Panc1 (cell line): ENCODE measurements around the gene ARID5B. TPM values are rescaled to one million over a fixed set of nuclear protein-coding genes. Genes with fewer than 3 reads are reported as not detected.

ENCODE experiments used
- ATAC-seq: fragments of 200-7000 bp; cut with Tn5 transposase; 2 replicates; pipeline ENCODE4 v1.9.1; 2020; ENCODE audit warnings: mild to moderate bottlenecking, moderate library complexity
- BruUV-seq: library from RNA; stranded (reverse); fragments of 400-500 nt; replicated peaks from 2 replicates; lab custom pipeline; 2021; lab: Mats Ljungman, UMichigan
- CTCF ChIA-PET: fragments of 300-600 bp; sonication (Branson Sonifier 250); formaldehyde crosslinking; loops from one replicate; lab custom pipeline; 2022; ENCODE audit warnings: antibody characterized with exemption; lab: Charles Lee
- POLR2A ChIA-PET: fragments of 300-600 bp; sonication (Branson Sonifier 250); formaldehyde crosslinking; loops from one replicate; lab custom pipeline; 2022; ENCODE audit warnings: antibody characterized with exemption; lab: Charles Lee
- DNase-seq: peaks from one replicate; pipeline ENCODE4 v3.0.0-alpha.2; 2010; ENCODE audit warnings: low read depth, low spot score
- H3K27ac ChIP-seq: 2 replicates; pipeline ENCODE4 v1.5.1; 2011; ENCODE audit warnings: mild to moderate bottlenecking, low read length, inconsistent platforms
- H3K27me3 ChIP-seq: fragments of 200-500 bp; sonication (Bioruptor generic); 2 replicates; pipeline ENCODE4 v1.6.0; 2014; ENCODE audit warnings: low read length, inconsistent platforms; ENCODE audit not compliant: control insufficient read depth, insufficient read depth
- H3K36me3 ChIP-seq: fragments of 200-500 bp; sonication (Bioruptor generic); 2 replicates; pipeline ENCODE4 v1.5.1; 2014; ENCODE audit warnings: inconsistent platforms, mild to moderate bottlenecking, low read length, moderate library complexity; ENCODE audit not compliant: control insufficient read depth, insufficient read depth
- H3K4me1 ChIP-seq: 2 replicates; pipeline ENCODE4 v1.5.1; 2011; ENCODE audit warnings: inconsistent platforms, mild to moderate bottlenecking, low read length, moderate library complexity; ENCODE audit not compliant: control insufficient read depth, insufficient read depth
- H3K4me3 ChIP-seq, 2 experiments: 2 replicates each; pipeline ENCODE4 v1.5.1; 2011 to 2012; ENCODE audit warnings: low read depth in 2 of 2, low read length in 2 of 2, mild to moderate bottlenecking in 2 of 2, inconsistent platforms in 1 of 2, moderate library complexity in 1 of 2
- H3K9me3 ChIP-seq: fragments of 200-500 bp; sonication (Bioruptor generic); 2 replicates; pipeline ENCODE4 v1.5.1; 2014; ENCODE audit warnings: low read depth, mild to moderate bottlenecking, inconsistent platforms, low read length, moderate library complexity; ENCODE audit not compliant: control insufficient read depth, insufficient read depth
- POLR2AphosphoS5 ChIP-seq: IDR thresholded peaks from 2 replicates; pipeline ENCODE4 v1.6.1; 2012; ENCODE audit warnings: mild to moderate bottlenecking, low read depth, low read length, moderate library complexity
- SIN3A ChIP-seq: IDR thresholded peaks from 2 replicates; pipeline ENCODE4 v1.6.1; 2012; ENCODE audit warnings: low read depth, mild to moderate bottlenecking, low read length, moderate library complexity, borderline replicate concordance; ENCODE audit not compliant: insufficient read depth
- TCF7L2 ChIP-seq: IDR thresholded peaks from 2 replicates; pipeline ENCODE4 v1.6.1; 2011; ENCODE audit warnings: mild to moderate bottlenecking, low read depth, low read length, inconsistent platforms
- in situ Hi-C: cut with HindIII; loops from 2 replicates; pipeline ENCODE4 v1.10.0; 2016; ENCODE audit warnings: low sequenced_read_pairs, low pct_unique_long_range_greater_than_20kb
- intact Hi-C: fragments of 100-400 bp; cut with micrococcal nuclease; formaldehyde crosslinking; loops from one replicate; pipeline ENCODE4 v1.10.0; 2022; ENCODE audit not compliant: unreplicated experiment
- total RNA-seq: library from RNA; stranded (reverse); gene quantifications from one replicate; pipeline ENCODE4 v1.2.1, GENCODE V29; 2021; ENCODE audit not compliant: unreplicated experiment
- TF ChIP-seq, protein P1 (sequence below), 2 experiments: IDR thresholded peaks; 2 replicates each; pipeline ENCODE4 v1.6.1; 2011 to 2012; ENCODE audit warnings: low read depth in 2 of 2, control low read depth in 1 of 2, low read length in 1 of 2, mild to moderate bottlenecking in 1 of 2, moderate library complexity in 1 of 2; ENCODE audit not compliant: insufficient read depth in 1 of 2
- TF ChIP-seq, protein P2 (sequence below): fragments of 450-650 bp; IDR thresholded peaks from 2 replicates; pipeline ENCODE4 v1.5.1; 2017; ENCODE audit warnings: mild to moderate bottlenecking

ARID5B gene
- total RNA-seq, 1 experiment from 2014 or later, result 22.7 TPM

DNA sequence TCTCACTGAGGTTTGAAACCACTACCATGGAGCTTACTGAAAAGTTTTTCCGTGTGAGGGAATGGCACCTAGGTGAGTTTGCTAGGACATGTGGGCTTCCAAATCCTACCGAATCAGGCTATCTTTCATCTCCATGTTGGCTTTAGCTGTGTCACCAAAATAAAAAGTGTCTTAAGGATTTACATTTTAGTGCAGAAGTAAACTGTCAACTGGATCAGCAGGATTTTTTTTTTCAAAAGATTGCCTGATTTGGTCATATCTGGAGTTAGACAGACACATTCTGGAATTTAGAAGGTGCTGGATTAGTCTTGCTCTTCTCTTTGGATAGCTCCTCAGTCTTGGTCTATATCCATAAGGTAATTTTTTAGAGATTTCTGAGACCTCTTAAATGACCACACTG is 5.5 kb downstream of the ARID5B start:
- peak overlapping the region; percentile 100 for H3K27ac ChIP-seq
- CTCF ChIA-PET, result interaction anchor here (0.6 kb wide), 1 partner anchor 33 kb away, joined by 3 read pairs; no protein-coding TSS in a partner anchor
- POLR2A ChIA-PET, result interaction anchor here (0.6 kb wide), 1 partner anchor 9 kb away, joined by 3 read pairs; no protein-coding TSS in a partner anchor
- no TSS peak for BruUV-seq
- ATAC-seq (no peak), DNase-seq (no peak)
- no peaks in the 10 kb centered on the region; the same call in 1 of the 2 replicates for H3K36me3 ChIP-seq
- H3K27me3 ChIP-seq, result no peaks in the 10 kb centered on the region
- TF ChIP-seq, protein P1, sequence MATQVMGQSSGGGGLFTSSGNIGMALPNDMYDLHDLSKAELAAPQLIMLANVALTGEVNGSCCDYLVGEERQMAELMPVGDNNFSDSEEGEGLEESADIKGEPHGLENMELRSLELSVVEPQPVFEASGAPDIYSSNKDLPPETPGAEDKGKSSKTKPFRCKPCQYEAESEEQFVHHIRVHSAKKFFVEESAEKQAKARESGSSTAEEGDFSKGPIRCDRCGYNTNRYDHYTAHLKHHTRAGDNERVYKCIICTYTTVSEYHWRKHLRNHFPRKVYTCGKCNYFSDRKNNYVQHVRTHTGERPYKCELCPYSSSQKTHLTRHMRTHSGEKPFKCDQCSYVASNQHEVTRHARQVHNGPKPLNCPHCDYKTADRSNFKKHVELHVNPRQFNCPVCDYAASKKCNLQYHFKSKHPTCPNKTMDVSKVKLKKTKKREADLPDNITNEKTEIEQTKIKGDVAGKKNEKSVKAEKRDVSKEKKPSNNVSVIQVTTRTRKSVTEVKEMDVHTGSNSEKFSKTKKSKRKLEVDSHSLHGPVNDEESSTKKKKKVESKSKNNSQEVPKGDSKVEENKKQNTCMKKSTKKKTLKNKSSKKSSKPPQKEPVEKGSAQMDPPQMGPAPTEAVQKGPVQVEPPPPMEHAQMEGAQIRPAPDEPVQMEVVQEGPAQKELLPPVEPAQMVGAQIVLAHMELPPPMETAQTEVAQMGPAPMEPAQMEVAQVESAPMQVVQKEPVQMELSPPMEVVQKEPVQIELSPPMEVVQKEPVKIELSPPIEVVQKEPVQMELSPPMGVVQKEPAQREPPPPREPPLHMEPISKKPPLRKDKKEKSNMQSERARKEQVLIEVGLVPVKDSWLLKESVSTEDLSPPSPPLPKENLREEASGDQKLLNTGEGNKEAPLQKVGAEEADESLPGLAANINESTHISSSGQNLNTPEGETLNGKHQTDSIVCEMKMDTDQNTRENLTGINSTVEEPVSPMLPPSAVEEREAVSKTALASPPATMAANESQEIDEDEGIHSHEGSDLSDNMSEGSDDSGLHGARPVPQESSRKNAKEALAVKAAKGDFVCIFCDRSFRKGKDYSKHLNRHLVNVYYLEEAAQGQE (IDR thresholded peaks at IDR 0.05; ENCODE audit: insufficient read depth in 1 of 2, low read depth in 2 of 2, low read length in 1 of 2), result no peak
- no peak for TF ChIP-seq SIN3A
- no peak for TF ChIP-seq POLR2AphosphoS5
- TF ChIP-seq, protein P2, sequence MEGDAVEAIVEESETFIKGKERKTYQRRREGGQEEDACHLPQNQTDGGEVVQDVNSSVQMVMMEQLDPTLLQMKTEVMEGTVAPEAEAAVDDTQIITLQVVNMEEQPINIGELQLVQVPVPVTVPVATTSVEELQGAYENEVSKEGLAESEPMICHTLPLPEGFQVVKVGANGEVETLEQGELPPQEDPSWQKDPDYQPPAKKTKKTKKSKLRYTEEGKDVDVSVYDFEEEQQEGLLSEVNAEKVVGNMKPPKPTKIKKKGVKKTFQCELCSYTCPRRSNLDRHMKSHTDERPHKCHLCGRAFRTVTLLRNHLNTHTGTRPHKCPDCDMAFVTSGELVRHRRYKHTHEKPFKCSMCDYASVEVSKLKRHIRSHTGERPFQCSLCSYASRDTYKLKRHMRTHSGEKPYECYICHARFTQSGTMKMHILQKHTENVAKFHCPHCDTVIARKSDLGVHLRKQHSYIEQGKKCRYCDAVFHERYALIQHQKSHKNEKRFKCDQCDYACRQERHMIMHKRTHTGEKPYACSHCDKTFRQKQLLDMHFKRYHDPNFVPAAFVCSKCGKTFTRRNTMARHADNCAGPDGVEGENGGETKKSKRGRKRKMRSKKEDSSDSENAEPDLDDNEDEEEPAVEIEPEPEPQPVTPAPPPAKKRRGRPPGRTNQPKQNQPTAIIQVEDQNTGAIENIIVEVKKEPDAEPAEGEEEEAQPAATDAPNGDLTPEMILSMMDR, result no peak
- no peak for TF ChIP-seq TCF7L2
- intact Hi-C loops, result loop anchor here (10.0 kb wide), 1 partner anchor 358 kb away; the partner anchor contains the start of gene RTKN2
- peaks cover 50% of the 10 kb centered on the region for H3K4me1 ChIP-seq
- no peaks in the 10 kb centered on the region for H3K9me3 ChIP-seq
- H3K4me3 ChIP-seq, result no peak overlapping the region
- in situ Hi-C loops, result no loop called here

DNA sequence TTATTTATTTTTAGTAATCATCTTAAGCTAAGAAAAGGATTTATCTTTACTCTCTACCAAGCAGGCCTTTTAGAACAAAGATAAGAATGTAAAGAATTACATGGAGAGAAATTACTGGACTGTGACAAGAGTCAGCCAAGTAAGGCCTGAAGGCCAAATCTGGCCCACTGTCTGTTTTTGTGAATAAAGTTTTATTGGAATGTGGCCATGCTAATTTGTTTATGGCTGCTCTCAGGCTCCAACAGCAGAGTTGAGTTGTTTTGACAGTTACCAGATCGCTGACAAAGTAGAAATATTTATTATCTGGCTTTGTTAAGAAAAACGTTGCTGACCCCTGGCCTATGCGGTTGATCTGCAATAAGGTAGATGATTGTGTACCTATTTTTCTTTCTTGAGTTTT is 6.1 kb downstream of the ARID5B start:
- no peaks in the 10 kb centered on the region for H3K9me3 ChIP-seq
- ATAC-seq, result no peak
- POLR2A ChIA-PET, result interaction anchor here (0.6 kb wide), 1 partner anchor 8 kb away, joined by 3 read pairs; no protein-coding TSS in a partner anchor
- CTCF ChIA-PET, result no interaction called here
- DNase-seq, result no peak
- intact Hi-C loops, result loop anchor here (10.0 kb wide), 1 partner anchor 357 kb away; the partner anchor contains the start of gene RTKN2
- BruUV-seq, result TSS peak; percentile 3
- in situ Hi-C loops, result no loop called here
- TF ChIP-seq, protein P1 (IDR thresholded peaks at IDR 0.05; ENCODE audit: insufficient read depth in 1 of 2, low read depth in 2 of 2, low read length in 1 of 2), result no peak
- TF ChIP-seq SIN3A (no peak), POLR2AphosphoS5 (no peak), TCF7L2 (no peak)
- no peaks in the 10 kb centered on the region for H3K36me3 ChIP-seq
- peaks cover 50% of the 10 kb centered on the region for H3K4me1 ChIP-seq
- no peak overlapping the region for H3K4me3 ChIP-seq
- peak overlapping the region; percentile 100 for H3K27ac ChIP-seq
- no peaks in the 10 kb centered on the region for H3K27me3 ChIP-seq
